Measurements from ENCODE around the gene ONECUT3. TPM values are rescaled to one million over a fixed set of nuclear protein-coding genes. Genes with fewer than 3 reads are reported as not detected.

The ONECUT3 gene
- total and polyA plus RNA-seq, 10 of the 15 experiments (the other 5 are each of a cell fraction or from before 2014, with no cell fraction given): not detected

- no TSS peak for BruUV-seq (replicated peaks)
- CTCF ChIA-PET: interaction anchor here (1.0 to 4.8 kb wide), 7 partner anchors 11 to 220 kb away, joined by 3 to 57 read pairs (median 6); no protein-coding TSS in a partner anchor
- Histone ChIP-seq H3K4me2 (ENCODE audit: control insufficient read depth, insufficient read depth) (no peak overlapping the region), H3K4me1 (ENCODE audit: control insufficient read depth, insufficient read depth, low read length) (no peaks in the 10 kb centered on the region), H3K9ac (ENCODE audit: control insufficient read depth, insufficient read depth, low read length) (no peak overlapping the region), H3K9me3 (replicated peaks; ENCODE audit: control insufficient read depth, insufficient read depth, low read length) (peaks cover 6% of the 10 kb centered on the region), H4K20me1 (ENCODE audit: control insufficient read depth, insufficient read depth) (no peaks in the 10 kb centered on the region), H2AFZ (ENCODE audit: control insufficient read depth, low read depth, low read length) (no peak overlapping the region), H3K27me3 (replicated peaks in 1 of 2; ENCODE audit: control insufficient read depth in 2 of 2, insufficient read depth in 2 of 2, low read length in 1 of 2) (peaks cover 6 to 10% of the 10 kb centered on the region in 2 experiments; a peak in 3 of 4 replicates), H3K27ac (ENCODE audit: control insufficient read depth, insufficient read depth) (no peak overlapping the region), H3K4me3 (no peak overlapping the region), H3K79me2 (ENCODE audit: control insufficient read depth, insufficient read depth, low read length) (no peaks in the 10 kb centered on the region), H3K36me3 (ENCODE audit: control insufficient read depth in 2 of 2, insufficient read depth in 2 of 2, low read length in 1 of 2) (no peaks in the 10 kb centered on the region)
- TF ChIP-seq NRF1 (conservative IDR thresholded peaks at IDR 0.05; ENCODE audit: low read depth, low read length) (no peak), EP300 (IDR thresholded peaks at IDR 0.05; ENCODE audit: borderline replicate concordance in 1 of 2, control insufficient read depth in 1 of 2, low read depth in 2 of 2, low read length in 2 of 2) (no peak), RUNX3 (IDR thresholded peaks at IDR 0.05; ENCODE audit: low read length) (no peak), RCOR1 (conservative IDR thresholded peaks at IDR 0.05; ENCODE audit: low read depth, low read length) (no peak), EGR1 (IDR thresholded peaks at IDR 0.05; ENCODE audit: borderline replicate concordance in 1 of 2, low read depth in 2 of 2, low read length in 2 of 2) (no peak), TCF3 (IDR thresholded peaks at IDR 0.05; ENCODE audit: borderline replicate concordance, insufficient read depth, low read depth, low read length) (no peak), KAT2A (conservative IDR thresholded peaks at IDR 0.05; ENCODE audit: control insufficient read depth, low read depth, low read length) (no peak), CREM (IDR thresholded peaks at IDR 0.05; ENCODE audit: low read depth) (no peak), SUPT20H (IDR thresholded peaks at IDR 0.05; ENCODE audit: borderline replicate concordance, control insufficient read depth, low read depth, low read length) (no peak), CEBPB (IDR thresholded peaks at IDR 0.05; ENCODE audit: borderline replicate concordance in 1 of 2, low read depth in 2 of 2, low read length in 2 of 2) (no peak), NFYB (IDR thresholded peaks at IDR 0.05; ENCODE audit: insufficient read depth, low read depth, low read length) (no peak)
- RAD21 ChIA-PET (ENCODE audit: unreplicated experiment): interaction anchor here (1.1 to 2.5 kb wide), 3 partner anchors 93 to 220 kb away, joined by 3 to 22 read pairs (median 3); no protein-coding TSS in a partner anchor
- POLR2A ChIA-PET: no interaction called here
- SMC1A ChIA-PET (ENCODE audit: uncharacterized antibody, unreplicated experiment): interaction anchor here (1.2 kb wide), 1 partner anchor 322 kb away, joined by 3 read pairs; no protein-coding TSS in a partner anchor
- WGBS (ENCODE audit: insufficient coverage, insufficient replicate concordance, low lambda C conversion rate, missing lambda C conversion rate): under 1% methylated on average over 10 of the region's 10 CpGs
- in situ Hi-C loops (cut with MboI): loop anchor here (5.0 to 10.0 kb wide), 2 partner anchors 95 to 222 kb away; no protein-coding TSS in a partner anchor
- DNase-seq (ENCODE audit: low read depth, low spot score) (no peak), ATAC-seq (peak; percentile 36; the same call in 1 of the 3 replicates), FAIRE-seq (no peak)
- intact Hi-C loops (cut with micrococcal nuclease; ENCODE audit: unreplicated experiment): loop anchor here (2.0 to 5.0 kb wide), 2 partner anchors 94 to 220 kb away; no protein-coding TSS in a partner anchor
Measured at GRCh38 chr19:1766800-1767352, 13.6 kb downstream of the ONECUT3 start.
